ENCODE data around the gene PKDCC. TPM values are rescaled to one million over a fixed set of nuclear protein-coding genes. Genes with fewer than 3 reads are reported as not detected.

PKDCC gene
- total and polyA plus RNA-seq, 2 of the 13 experiments (the other 11 are each of a cell fraction or from before 2014, with no cell fraction given), result 52.6 to 58.8 TPM

DNA sequence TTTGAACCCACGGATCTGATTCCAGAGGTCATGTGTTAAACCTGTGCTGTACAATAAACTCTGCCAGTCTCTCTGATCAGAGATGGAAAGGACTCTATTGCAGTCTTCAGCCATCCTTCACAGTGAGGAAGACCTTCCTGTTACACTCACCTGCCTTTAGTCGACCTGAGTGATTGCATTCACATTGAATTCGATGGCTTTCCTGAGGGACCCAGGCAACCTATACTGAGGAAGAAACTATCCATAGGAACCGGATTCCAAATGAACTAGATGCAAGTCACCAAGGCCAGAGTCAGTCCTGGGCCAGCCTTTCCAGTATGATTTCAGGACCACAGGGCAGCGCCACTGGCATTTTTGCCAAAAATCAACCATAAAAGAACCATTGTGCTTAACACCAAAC lies 56.8 kb downstream of the PKDCC start (continued):
- TF ChIP-seq FUBP1 (CRISPR knock-in tag; IDR thresholded peaks at IDR 0.05; ENCODE audit: borderline replicate concordance) (0 out of 2 replicates have a peak, but pooled peaks have one; percentile 33), SAP130 (CRISPR knock-in tag; IDR thresholded peaks at IDR 0.05; ENCODE audit: low read depth) (peak; percentile 8; the same call in 1 of the 2 replicates)

DNA sequence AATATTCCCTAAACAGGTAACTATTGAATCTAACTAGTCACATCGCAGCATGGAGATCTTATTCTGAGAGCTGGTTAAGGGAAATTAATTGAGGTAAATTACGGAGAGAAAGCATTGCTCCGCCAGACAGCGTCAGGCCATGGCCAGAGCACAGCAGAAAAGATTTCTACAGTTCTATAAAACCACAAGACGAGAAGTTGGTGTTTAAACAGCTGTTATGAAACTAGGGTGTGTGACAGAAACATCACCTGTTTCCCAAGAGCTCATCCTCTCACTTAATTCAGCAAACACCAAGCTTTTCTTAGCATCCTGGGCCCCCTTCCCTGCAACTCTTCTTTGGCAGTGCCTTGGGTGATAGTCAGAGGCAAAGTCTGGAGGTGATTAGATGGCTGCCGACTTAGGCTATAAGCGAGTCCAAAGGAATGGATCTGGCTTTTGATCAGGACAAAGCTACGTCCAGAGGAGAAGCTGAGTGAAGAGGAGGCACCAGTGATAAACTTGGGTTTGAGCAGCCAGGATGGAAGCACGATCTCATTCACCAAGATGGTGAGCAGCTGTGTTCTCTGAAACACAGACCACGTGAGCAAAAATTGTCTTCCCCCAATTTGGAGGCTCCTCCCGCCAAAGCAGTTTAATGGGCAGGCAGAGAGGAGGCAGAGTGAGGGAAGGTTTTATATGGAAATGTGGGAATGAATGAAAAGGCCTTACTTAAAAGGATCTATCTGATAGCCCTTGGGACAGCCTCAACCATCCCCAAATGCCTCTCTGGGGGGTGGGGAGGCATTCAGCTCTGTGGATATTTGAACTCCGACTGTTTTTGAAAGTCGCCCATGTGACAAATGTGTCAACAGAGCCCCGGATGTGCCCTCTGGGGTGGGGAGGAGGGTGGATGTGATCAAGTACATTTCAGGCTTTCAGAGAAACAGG lies 57.8 kb downstream of the PKDCC start:
- DNase-seq (ENCODE audit: low spot score), result peak; percentile 88
- H3K4me2 ChIP-seq (ENCODE audit: low read depth, low read length), result peak overlapping the region; percentile 63
- no peaks in the 10 kb centered on the region for H3K27me3 ChIP-seq (ENCODE audit: control insufficient read depth in 1 of 2, insufficient read depth in 2 of 2, low read length in 2 of 2)
- ChIA-PET CTCF (ENCODE audit: low intra/inter-chr PET ratio, low total read pairs) (no interaction called here), POLR2A (interaction anchor here (0.9 to 4.1 kb wide), 16 partner anchors 11 to 111 kb away, joined by 3 to 110 read pairs (median 7); partner anchors contain the start of gene EML4)
- intact Hi-C loops (cut with micrococcal nuclease; ENCODE audit: unreplicated experiment), result loop anchor here (1.0 kb wide), 1 partner anchor 12 kb away; no protein-coding TSS in a partner anchor
- H3K9me3 ChIP-seq (ENCODE audit: low read length), result no peaks in the 10 kb centered on the region
- H2AFZ ChIP-seq (ENCODE audit: low read length), result no peak overlapping the region
- WGBS (ENCODE audit: low lambda C conversion rate), result 51% methylated on average over 14 of the region's 14 CpGs
- in situ Hi-C loops (cut with HindIII; ENCODE audit: extremely low pct_ligation_motif_present, low pct_unique_long_range_greater_than_20kb), result no loop called here
- H3K36me3 ChIP-seq (replicated peaks in 1 of 2; ENCODE audit: control insufficient read depth in 1 of 2, insufficient read depth in 2 of 2, low read length in 2 of 2), result no peaks in the 10 kb centered on the region
- H3K9ac ChIP-seq (ENCODE audit: insufficient read depth, low read depth, low read length), result peak overlapping the region; percentile 58; the same call in 1 of the 2 replicates
- ATAC-seq, result peak; percentile 74
- peak overlapping the region; percentile 76 for H3K27ac ChIP-seq (ENCODE audit: extremely low read length, insufficient read depth, low read length)
- peaks cover 18% of the 10 kb centered on the region for H3K79me2 ChIP-seq (ENCODE audit: insufficient read depth, low read length)
- no peaks in the 10 kb centered on the region for H4K20me1 ChIP-seq (ENCODE audit: insufficient read depth, low read length)
- BruUV-seq (replicated peaks), result no TSS peak
- no peak overlapping the region for H3K4me3 ChIP-seq (replicated peaks in 1 of 3; ENCODE audit: insufficient read depth in 1 of 3, low read depth in 2 of 3, low read length in 3 of 3)
- FAIRE-seq, result peak; percentile 30
- peaks cover 92% of the 10 kb centered on the region for H3K4me1 ChIP-seq (ENCODE audit: insufficient read depth, low read length)
- peak; percentile 79; the same call in 1 of the 2 replicates for TF ChIP-seq HNF4G (IDR thresholded peaks at IDR 0.05; ENCODE audit: borderline replicate concordance, low read depth, low read length)
- TF ChIP-seq HNF4G (CRISPR knock-in tag; IDR thresholded peaks at IDR 0.05; ENCODE audit: borderline replicate concordance, low read depth), result peak; percentile 70; the same call in 1 of the 2 replicates
- no peak for TF ChIP-seq SCMH1 (CRISPR knock-in tag; IDR thresholded peaks at IDR 0.05; ENCODE audit: borderline replicate concordance)
- TF ChIP-seq ZNF674 (CRISPR knock-in tag; IDR thresholded peaks at IDR 0.05; ENCODE audit: low read depth), result no peak
- TF ChIP-seq NR2F1 (CRISPR knock-in tag; IDR thresholded peaks at IDR 0.05), result no peak
- no peak; the same call in 1 of the 2 replicates for TF ChIP-seq ZNF143 (CRISPR knock-in tag; IDR thresholded peaks at IDR 0.05)
- TF ChIP-seq ZNF598 (CRISPR knock-in tag; IDR thresholded peaks at IDR 0.05; ENCODE audit: borderline replicate concordance), result peak; percentile 69; the same call in 1 of the 2 replicates
- TF ChIP-seq ZNF766 (CRISPR knock-in tag; IDR thresholded peaks at IDR 0.05; ENCODE audit: borderline replicate concordance), result no peak
- TF ChIP-seq KLF11 (CRISPR knock-in tag; IDR thresholded peaks at IDR 0.05), result peak; percentile 52; the same call in 1 of the 2 replicates
- no peak for TF ChIP-seq ZNF577 (CRISPR knock-in tag; IDR thresholded peaks at IDR 0.05; ENCODE audit: borderline replicate concordance, low read depth)
- TF ChIP-seq POLR2G (IDR thresholded peaks at IDR 0.05; ENCODE audit: low read depth, low read length), result no peak
- peak; percentile 63; the same call in 1 of the 2 replicates for TF ChIP-seq ZNF670 (CRISPR knock-in tag; IDR thresholded peaks at IDR 0.05; ENCODE audit: borderline replicate concordance)
- TF ChIP-seq E2F1 (CRISPR knock-in tag; IDR thresholded peaks at IDR 0.05), result no peak
- TF ChIP-seq CBX2 (IDR thresholded peaks at IDR 0.05; ENCODE audit: low read depth, low read length), result no peak
- no peak for TF ChIP-seq CBX2 (CRISPR knock-in tag; IDR thresholded peaks at IDR 0.05; ENCODE audit: low read depth)
- TF ChIP-seq ZSCAN25 (CRISPR knock-in tag; IDR thresholded peaks at IDR 0.05), result peak; percentile 62; the same call in 1 of the 2 replicates
- TF ChIP-seq YEATS4 (CRISPR knock-in tag; IDR thresholded peaks at IDR 0.05; ENCODE audit: borderline replicate concordance), result no peak; the same call in 1 of the 2 replicates

Data from HepG2 (cell line).